ENCODE measurements around the gene VGLL3.

The VGLL3 gene

GRCh38 chr3:87002346-87002745 lies 11.4 kb upstream of the VGLL3 start:
- no peak for TF ChIP-seq ZC3H10 (CRISPR knock-in tag; IDR thresholded peaks at IDR 0.05)
- no peak for TF ChIP-seq TOX (CRISPR knock-in tag; IDR thresholded peaks at IDR 0.05; ENCODE audit: borderline replicate concordance)
- TF ChIP-seq POU6F1 (CRISPR knock-in tag; IDR thresholded peaks at IDR 0.05; ENCODE audit: borderline replicate concordance, low read depth), result no peak
- no peak for TF ChIP-seq TCF4 (CRISPR knock-in tag; IDR thresholded peaks at IDR 0.05; ENCODE audit: borderline replicate concordance)
- no peak for TF ChIP-seq ZFP30 (CRISPR knock-in tag; IDR thresholded peaks at IDR 0.05)
- no peak for TF ChIP-seq CSDC2 (CRISPR knock-in tag; IDR thresholded peaks at IDR 0.05)
- TF ChIP-seq CREB5 (CRISPR knock-in tag; IDR thresholded peaks at IDR 0.05; ENCODE audit: low read depth), result no peak
- no peak for TF ChIP-seq CSRNP3 (CRISPR knock-in tag; IDR thresholded peaks at IDR 0.05)
- TF ChIP-seq ESRRG (CRISPR knock-in tag; IDR thresholded peaks at IDR 0.05), result no peak
- no peak for TF ChIP-seq TSHZ2 (CRISPR knock-in tag; IDR thresholded peaks at IDR 0.05)
- TF ChIP-seq GLIS3 (CRISPR knock-in tag; IDR thresholded peaks at IDR 0.05), result no peak
- TF ChIP-seq RARB (CRISPR knock-in tag; IDR thresholded peaks at IDR 0.05), result no peak
- no peak for ATAC-seq

- no peak for ATAC-seq
- TF ChIP-seq CSRNP3 (CRISPR knock-in tag; IDR thresholded peaks at IDR 0.05), result no peak
- TF ChIP-seq ZNF8 (CRISPR knock-in tag; IDR thresholded peaks at IDR 0.05), result no peak
- no peak for TF ChIP-seq ZFP30 (CRISPR knock-in tag; IDR thresholded peaks at IDR 0.05)
- no peak for TF ChIP-seq CREB5 (CRISPR knock-in tag; IDR thresholded peaks at IDR 0.05; ENCODE audit: low read depth)
- no peak for TF ChIP-seq TCF4 (CRISPR knock-in tag; IDR thresholded peaks at IDR 0.05; ENCODE audit: borderline replicate concordance)
- TF ChIP-seq PPARA (CRISPR knock-in tag; IDR thresholded peaks at IDR 0.05; ENCODE audit: borderline replicate concordance), result no peak
- no peak for TF ChIP-seq GLIS3 (CRISPR knock-in tag; IDR thresholded peaks at IDR 0.05)
Measured at GRCh38 chr3:87001473-87002098, 10.6 kb upstream of the VGLL3 start.

GRCh38 chr3:87000940-87001339 lies 10.0 kb upstream of the VGLL3 start:
- no peak for ATAC-seq
- TF ChIP-seq POU6F1 (CRISPR knock-in tag; IDR thresholded peaks at IDR 0.05; ENCODE audit: borderline replicate concordance, low read depth), result no peak
- no peak for TF ChIP-seq CSRNP3 (CRISPR knock-in tag; IDR thresholded peaks at IDR 0.05)
- no peak for TF ChIP-seq ZNF8 (CRISPR knock-in tag; IDR thresholded peaks at IDR 0.05)
- no peak for TF ChIP-seq GLIS3 (CRISPR knock-in tag; IDR thresholded peaks at IDR 0.05)
